CD4-positive, alpha-beta T cell treated with Interleukin-1 beta for 1 hour (primary cell): ENCODE measurements around the gene EFNA5.
A peak's percentile ranks its signal among the peaks of the same experiment; 100 is the strongest.

ENCODE experiments used
- DNase-seq, 2 donors: peaks; one replicate each; pipeline ENCODE4 v3.0.0-alpha.2; 2020 to 2022

The EFNA5 gene

GRCh38 chr5:107383414-107383813, 287.3 kb downstream of the EFNA5 start:
- DNase-seq, result no peak

- DNase-seq, result no peak
Observed at GRCh38 chr5:107381189-107381856, 289.4 kb downstream of the EFNA5 start.

- DNase-seq, result no peak
Observed at GRCh38 chr5:107380654-107381053, 290.1 kb downstream of the EFNA5 start.

GRCh38 chr5:107378218-107378899, 292.4 kb downstream of the EFNA5 start:
- no peak for DNase-seq

GRCh38 chr5:107377277-107377609, 293.5 kb downstream of the EFNA5 start:
- DNase-seq, result no peak

- no peak for DNase-seq
Observed at GRCh38 chr5:107376546-107377276, 294.0 kb downstream of the EFNA5 start.

- no peak for DNase-seq
Observed at GRCh38 chr5:107373549-107374263, 297.0 kb downstream of the EFNA5 start.

- DNase-seq, result no peak
Observed at GRCh38 chr5:107372723-107373450, 297.9 kb downstream of the EFNA5 start.

GRCh38 chr5:107370396-107370968, 300.3 kb downstream of the EFNA5 start:
- DNase-seq, result no peak

- no peak for DNase-seq
Observed at GRCh38 chr5:107369622-107370021, 301.1 kb downstream of the EFNA5 start.

GRCh38 chr5:107368615-107369014, 302.1 kb downstream of the EFNA5 start:
- DNase-seq, result no peak

GRCh38 chr5:107367939-107368338, 302.8 kb downstream of the EFNA5 start:
- DNase-seq, result no peak

GRCh38 chr5:107367480-107367879, 303.3 kb downstream of the EFNA5 start:
- DNase-seq, result no peak

GRCh38 chr5:107365320-107366109, 305.2 kb downstream of the EFNA5 start:
- DNase-seq, result peak in 1 of 2 donors; percentile 35

- no peak for DNase-seq
Observed at GRCh38 chr5:107364443-107365319, 306.1 kb downstream of the EFNA5 start.

GRCh38 chr5:107363768-107364167, 307.0 kb downstream of the EFNA5 start:
- DNase-seq, result no peak

GRCh38 chr5:107361945-107362344, 308.8 kb downstream of the EFNA5 start:
- peak; percentile 7 to 69 for DNase-seq

GRCh38 chr5:107359916-107360234, 310.9 kb downstream of the EFNA5 start:
- DNase-seq, result no peak

GRCh38 chr5:107359033-107359915, 311.5 kb downstream of the EFNA5 start:
- no peak for DNase-seq

GRCh38 chr5:107356891-107357290, 313.8 kb downstream of the EFNA5 start:
- no peak for DNase-seq
